A549 (cell line): Measurements from ENCODE around the gene SLC25A5.

ENCODE experiments used
- JUN ChIP-seq, 2 experiments: fragments of >200 bp; sonication (Bioruptor Twin); formaldehyde crosslinking; IDR thresholded peaks; 2 replicates in 1 of 2; 3 replicates in 1 of 2; pipeline ENCODE4 v1.6.1; 2016 to 2017
- POLR2A ChIP-seq: IDR thresholded peaks from 2 replicates; pipeline ENCODE4 v1.6.1; 2012; ENCODE audit warnings: mild to moderate bottlenecking, low read length

- TF ChIP-seq JUN (IDR thresholded peaks at IDR 0.05) (peak; percentile 76 to 91; a peak in 4 of 5 replicates), POLR2A (peak; percentile 93)
Observed at GRCh38 chrX:119467842-119468550, at the start of gene SLC25A5.
